Heart left ventricle (tissue), 16 donors: ENCODE results near the gene TOP2B. TPM values are rescaled to one million over a fixed set of nuclear protein-coding genes. Genes with fewer than 3 reads are reported as not detected.

ENCODE experiments used
- ATAC-seq, 4 donors: fragments of 200-7000 bp; cut with Tn5 transposase; one replicate each; pipeline ENCODE4 v1.9.1; 2020 to 2022; ENCODE audit warnings: moderate library complexity in 4 of 4, mild to moderate bottlenecking in 3 of 4, moderate number of reproducible peaks in 1 of 4
- DNase-seq, 5 donors: peaks; one replicate each; pipeline ENCODE4 v3.0.0-alpha.2; 2020
- H3K27ac ChIP-seq, 12 donors: fragments of 200-600 bp; sonication (generic) in 4 of 12; one replicate each; pipeline versions ENCODE4 v1.5.0 to v1.8.0; 2016 to 2022; ENCODE audit warnings: mild to moderate bottlenecking in 2 of 12
- H3K27me3 ChIP-seq, 9 donors: fragments of 200-600 bp; sonication (generic) in 2 of 9; one replicate each; pipeline versions ENCODE4 v1.5.1 to v1.8.0; 2016 to 2022; ENCODE audit warnings: mild to moderate bottlenecking in 3 of 9
- H3K36me3 ChIP-seq, 9 donors: fragments of 200-600 bp; sonication (generic) in 2 of 9; one replicate each; pipeline versions ENCODE4 v1.5.0 to v1.8.0; 2018 to 2022; ENCODE audit warnings: mild to moderate bottlenecking in 2 of 9
- H3K4me1 ChIP-seq, 12 donors: fragments of 200-600 bp; sonication (generic) in 4 of 12; one replicate each; pipeline versions ENCODE4 v1.5.0 to v1.8.0; 2016 to 2022; ENCODE audit warnings: mild to moderate bottlenecking in 3 of 12
- H3K4me3 ChIP-seq, 12 donors: fragments of 200-600 bp; sonication (generic) in 4 of 12; one replicate each; pipeline versions ENCODE4 v1.5.0 to v1.8.0; 2017 to 2022; ENCODE audit warnings: mild to moderate bottlenecking in 9 of 12, moderate library complexity in 4 of 12
- H3K9me3 ChIP-seq, 12 donors: fragments of 200-600 bp; sonication (generic) in 4 of 12; one replicate each; pipeline versions ENCODE4 v1.5.0 to v1.8.0; 2016 to 2022; ENCODE audit warnings: mild to moderate bottlenecking in 1 of 12
- CTCF ChIP-seq, 12 donors: fragments of 200-600 bp; sonication (generic) in 4 of 12; IDR thresholded peaks; one replicate each; pipeline versions ENCODE4 v1.5.0 to v1.8.0; 2018 to 2022; ENCODE audit warnings: antibody characterized with exemption in 12 of 12, mild to moderate bottlenecking in 5 of 12
- POLR2A ChIP-seq, 2 donors: fragments of 450-650 bp; IDR thresholded peaks; one replicate each; pipeline ENCODE4 v1.6.1; 2017; ENCODE audit warnings: antibody characterized with exemption in 2 of 2, mild to moderate bottlenecking in 2 of 2, moderate library complexity in 2 of 2
- WGBS, 4 donors: extraction: QIAGEN DNeasy Blood & Tissue Kit in 2 of 4; methylation state at CpG; one replicate each; pipeline versions ENCODE4 v1.1.5 to v1.1.7; 2013 to 2018; 5-methylcytosine and 5-hydroxymethylcytosine counted together
- intact Hi-C, 10 donors: fragments of 100-400 bp; cut with DNase I; formaldehyde crosslinking; loops; one replicate each; pipeline versions ENCODE4 v1.11.1 to v1.14.2; 2022
- polyA plus RNA-seq, 2 donors: library from polyadenylated mRNA; stranded (reverse); fragments of 200-250 nt; gene quantifications; one replicate each; pipeline ENCODE4 v1.2.3, GENCODE V29; 2013
- total RNA-seq, 9 donors: library from RNA; depleted of rRNA in 2 of 9; stranded (reverse); fragments of >200 nt in 2 of 9; fragmentation: NEBNext Ultra II Directional in 3 of 9; extraction: Animal tissue kit (Norgen Biotek cat#: 25700) in 3 of 9; gene quantifications; one replicate each; pipeline versions ENCODE4 v1.1.0 to v1.2.4, GENCODE V29; 2016 to 2023
- donor health status: ischemic (EF 13 %, LVEDD 7.1; RV severe dilation, severe dysfunction).
- donor health status: healthy with polysubstance abuse.
- donor health status: DM: no; HTN: yes; CAD: no.
- donor health status: DM: no; HTN: no; CAD: no.
- donor health status: ischemic (EF 25% LVEDD 6.9; RV normal size, moderate dysfunction).
- donor health status: ischemic (EF 25% LVEDD 5.7; RV mildly dilated, moderate dysfunction).
- donor health status: healthy.
- donor health status: DM: yes; HTN: yes; CAD: no.
- donor health status: ischemic (EF 35%, LVEDD 5.7; RV mildly dilated, moderate dysfunction).
- donor health status: nonischemic (EF 11% LVEDD 7.7; RV severe dilation, severe dysfunction).
- donor health status: DM: yes; HTN: yes; CAD: no.
- donor health status: PGD.
- donor health status: ischemic (EF 29% LVEDD 5.4; RV normal size, mild dysfunction).
- donor health status: nonischemic (EF 23%, LVEDD 6.1; RV moderate dilation, normal function).

TOP2B gene
- total and polyA plus RNA-seq, 11 donors: 33.1 to 124 (median 91.0) TPM

GRCh38 chr3:25657293-25657692, 7.4 kb downstream of the TOP2B start:
- DNase-seq (no peak), ATAC-seq (no peak)
- no peaks in the 10 kb centered on the region for H3K9me3 ChIP-seq
- H3K27me3 ChIP-seq: no peaks in the 10 kb centered on the region
- peaks cover 9 to 91% (median 72%) of the 10 kb centered on the region in 12 donors for H3K4me1 ChIP-seq
- TF ChIP-seq CTCF (IDR thresholded peaks at IDR 0.05) (no peak), POLR2A (IDR thresholded peaks at IDR 0.05) (no peak)
- no peaks in the 10 kb centered on the region for H3K36me3 ChIP-seq
- intact Hi-C loops: no loop called here
- H3K4me3 ChIP-seq: no peak overlapping the region
- no peak overlapping the region for H3K27ac ChIP-seq

- H3K9me3 ChIP-seq: peaks cover 0 to 6% (median 0%) of the 10 kb centered on the region in 12 donors
- no peak for ATAC-seq
- H3K4me1 ChIP-seq: peaks cover 2 to 78% (median 61%) of the 10 kb centered on the region in 12 donors
- WGBS, 4 donors: 91 to 97% (median 93%) methylated on average over 2 of the region's 2 CpGs
- no peak overlapping the region for H3K4me3 ChIP-seq
- H3K36me3 ChIP-seq: no peaks in the 10 kb centered on the region
- no peak for TF ChIP-seq CTCF (IDR thresholded peaks at IDR 0.05)
- TF ChIP-seq POLR2A (IDR thresholded peaks at IDR 0.05): no peak
- intact Hi-C loops: no loop called here
- H3K27ac ChIP-seq: no peak overlapping the region
- no peaks in the 10 kb centered on the region for H3K27me3 ChIP-seq
- no peak for DNase-seq
These were observed 9.0 kb downstream of the TOP2B start for GRCh38 chr3:25655659-25656058.

GRCh38 chr3:25654576-25654975, 10.1 kb downstream of the TOP2B start:
- peaks cover 2 to 70% (median 51%) of the 10 kb centered on the region in 12 donors for H3K4me1 ChIP-seq

GRCh38 chr3:25653322-25653721, 11.4 kb downstream of the TOP2B start:
- peaks cover 0 to 8% (median 0%) of the 10 kb centered on the region in 9 donors for H3K36me3 ChIP-seq
- TF ChIP-seq CTCF (IDR thresholded peaks at IDR 0.05) (no peak), POLR2A (IDR thresholded peaks at IDR 0.05) (no peak)
- WGBS, 4 donors: 85 to 91% (median 88%) methylated on average over 3 of the region's 3 CpGs

More at GRCh38 chr3:25654576-25654975, 10.1 kb downstream of the TOP2B start:
- intact Hi-C loops: loop anchor here in 2 of 10 donors (5.0 kb wide), 2 partner anchors 193 to 203 kb away; no protein-coding TSS in a partner anchor
- no peaks in the 10 kb centered on the region for H3K27me3 ChIP-seq
- H3K27ac ChIP-seq: no peak overlapping the region
- TF ChIP-seq CTCF (IDR thresholded peaks at IDR 0.05): no peak
- H3K9me3 ChIP-seq: peaks cover 0 to 17% (median 8%) of the 10 kb centered on the region in 12 donors
- H3K4me3 ChIP-seq: no peak overlapping the region
- H3K36me3 ChIP-seq: peaks cover 0 to 8% (median 0%) of the 10 kb centered on the region in 9 donors
- ATAC-seq (no peak), DNase-seq (no peak)

More at GRCh38 chr3:25653322-25653721, 11.4 kb downstream of the TOP2B start:
- no peaks in the 10 kb centered on the region for H3K27me3 ChIP-seq
- H3K4me3 ChIP-seq: no peak overlapping the region
- peaks cover 2 to 57% (median 41%) of the 10 kb centered on the region in 12 donors for H3K4me1 ChIP-seq
- intact Hi-C loops: loop anchor here in 2 of 10 donors (5.0 kb wide), 2 partner anchors 194 to 204 kb away; no protein-coding TSS in a partner anchor
- H3K27ac ChIP-seq: no peak overlapping the region
- ATAC-seq (no peak), DNase-seq (no peak)
- H3K9me3 ChIP-seq: peaks cover 0 to 30% (median 17%) of the 10 kb centered on the region in 12 donors
